ENCODE results near the gene CFAP92. TPM values are rescaled to one million over a fixed set of nuclear protein-coding genes. Genes with fewer than 3 reads are reported as not detected.

Gene CFAP92
- polyA plus RNA-seq, 1 donor = 0.78 TPM

DNA sequence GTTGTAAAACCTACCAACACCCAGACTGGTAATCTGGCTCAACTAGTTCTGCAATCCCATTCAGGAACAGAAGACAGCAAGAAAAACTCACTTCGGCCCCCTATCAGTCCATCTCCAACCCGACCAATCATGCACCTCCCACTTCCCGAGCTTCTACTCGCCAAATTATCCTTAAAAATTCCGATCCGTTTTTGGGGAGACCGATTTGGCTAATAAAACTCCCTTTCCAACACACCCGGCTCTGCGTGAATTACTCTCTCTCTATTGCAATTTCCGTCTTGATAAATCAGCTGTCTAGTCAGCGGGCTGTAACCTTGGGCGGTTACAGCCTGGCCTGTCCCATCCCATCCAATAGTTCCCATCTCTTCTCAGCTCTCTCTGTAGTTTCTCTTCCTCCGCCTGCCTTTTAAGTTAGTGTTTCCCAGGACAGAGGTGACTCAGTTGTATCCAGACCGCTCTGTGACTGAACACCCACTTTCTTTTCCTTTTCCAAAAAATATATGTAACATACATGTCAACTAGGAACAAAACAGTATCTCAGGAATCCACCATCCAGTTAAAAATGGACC lies 115.2 kb downstream of the CFAP92 start:
- peak in 1 of 2 donors; percentile 19 for DNase-seq
- 6% methylated on average over 3 of the region's 14 CpGs for WGBS (ENCODE audit: insufficient coverage, low lambda C conversion rate)
- peak overlapping the region; percentile 96 for H3K27ac ChIP-seq (ENCODE audit: low read length)
- peak overlapping the region; percentile 96 for H3K4me3 ChIP-seq (ENCODE audit: low read length)
- peaks cover 4% of the 10 kb centered on the region for H3K36me3 ChIP-seq (ENCODE audit: control insufficient read depth, insufficient read depth, low read length)
- H3K4me1 ChIP-seq (ENCODE audit: control insufficient read depth, insufficient read depth, low read length) = peaks cover 20% of the 10 kb centered on the region
- peaks cover 2% of the 10 kb centered on the region for H3K9me3 ChIP-seq (ENCODE audit: control insufficient read depth, low read depth, low read length)
- no peaks in the 10 kb centered on the region for H3K27me3 ChIP-seq (ENCODE audit: control insufficient read depth, insufficient read depth, low read length)

DNA sequence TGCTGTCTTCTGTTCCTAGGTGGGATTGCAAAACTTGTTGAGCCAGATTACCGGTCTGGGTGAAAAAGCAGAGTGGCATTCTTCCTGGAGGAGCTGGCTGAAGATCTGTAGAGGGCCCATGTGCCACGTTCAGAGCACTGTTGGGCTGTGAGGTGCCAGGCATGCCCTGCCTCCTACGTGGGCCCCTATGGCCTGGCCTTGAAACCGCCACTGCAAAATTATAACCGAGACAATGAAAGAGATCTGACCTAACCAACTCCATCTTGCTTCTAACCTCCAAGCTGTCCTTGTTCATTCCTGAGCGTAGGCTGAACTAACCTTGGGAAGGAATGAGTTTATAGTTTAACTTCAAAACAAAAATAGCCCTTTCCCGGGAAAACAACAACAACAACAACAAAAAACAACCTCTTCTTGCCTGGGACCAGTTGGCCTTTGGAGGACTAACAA lies 115.8 kb downstream of the CFAP92 start:
- peak overlapping the region; percentile 96 for H3K4me3 ChIP-seq (ENCODE audit: low read length)
- WGBS (ENCODE audit: insufficient coverage, low lambda C conversion rate) = no CpG with 5 or more reads among the region's 7 CpGs
- no peak for DNase-seq
- H3K9me3 ChIP-seq (ENCODE audit: control insufficient read depth, low read depth, low read length) = peaks cover 2% of the 10 kb centered on the region
- peaks cover 4% of the 10 kb centered on the region for H3K36me3 ChIP-seq (ENCODE audit: control insufficient read depth, insufficient read depth, low read length)
- no peaks in the 10 kb centered on the region for H3K27me3 ChIP-seq (ENCODE audit: control insufficient read depth, insufficient read depth, low read length)
- H3K4me1 ChIP-seq (ENCODE audit: control insufficient read depth, insufficient read depth, low read length) = peaks cover 20% of the 10 kb centered on the region
- H3K27ac ChIP-seq (ENCODE audit: low read length) = peak overlapping the region; percentile 96

GRCh38 chr3:128875556-128876120 lies 118.2 kb downstream of the CFAP92 start:
- peaks cover 2% of the 10 kb centered on the region for H3K9me3 ChIP-seq (ENCODE audit: control insufficient read depth, low read depth, low read length)
- no peaks in the 10 kb centered on the region for H3K27me3 ChIP-seq (ENCODE audit: control insufficient read depth, insufficient read depth, low read length)
- no peak overlapping the region for H3K27ac ChIP-seq (ENCODE audit: low read length)
- H3K4me3 ChIP-seq (ENCODE audit: low read length) = no peak overlapping the region
- H3K36me3 ChIP-seq (ENCODE audit: control insufficient read depth, insufficient read depth, low read length) = no peaks in the 10 kb centered on the region
- peaks cover 9% of the 10 kb centered on the region for H3K4me1 ChIP-seq (ENCODE audit: control insufficient read depth, insufficient read depth, low read length)
- DNase-seq = no peak
- WGBS (ENCODE audit: insufficient coverage, low lambda C conversion rate) = no CpG with 5 or more reads among the region's 12 CpGs

- DNase-seq = no peak
- 40% methylated on average over 1 of the region's 3 CpGs for WGBS (ENCODE audit: insufficient coverage, low lambda C conversion rate)
- Histone ChIP-seq H3K4me1 (ENCODE audit: control insufficient read depth, insufficient read depth, low read length) (peaks cover 4% of the 10 kb centered on the region), H3K27ac (ENCODE audit: low read length) (no peak overlapping the region), H3K4me3 (ENCODE audit: low read length) (no peak overlapping the region), H3K9me3 (ENCODE audit: control insufficient read depth, low read depth, low read length) (peaks cover 2% of the 10 kb centered on the region), H3K27me3 (ENCODE audit: control insufficient read depth, insufficient read depth, low read length) (no peaks in the 10 kb centered on the region), H3K36me3 (ENCODE audit: control insufficient read depth, insufficient read depth, low read length) (no peaks in the 10 kb centered on the region)
These were observed 119.2 kb downstream of the CFAP92 start for GRCh38 chr3:128874481-128875180.

DNA sequence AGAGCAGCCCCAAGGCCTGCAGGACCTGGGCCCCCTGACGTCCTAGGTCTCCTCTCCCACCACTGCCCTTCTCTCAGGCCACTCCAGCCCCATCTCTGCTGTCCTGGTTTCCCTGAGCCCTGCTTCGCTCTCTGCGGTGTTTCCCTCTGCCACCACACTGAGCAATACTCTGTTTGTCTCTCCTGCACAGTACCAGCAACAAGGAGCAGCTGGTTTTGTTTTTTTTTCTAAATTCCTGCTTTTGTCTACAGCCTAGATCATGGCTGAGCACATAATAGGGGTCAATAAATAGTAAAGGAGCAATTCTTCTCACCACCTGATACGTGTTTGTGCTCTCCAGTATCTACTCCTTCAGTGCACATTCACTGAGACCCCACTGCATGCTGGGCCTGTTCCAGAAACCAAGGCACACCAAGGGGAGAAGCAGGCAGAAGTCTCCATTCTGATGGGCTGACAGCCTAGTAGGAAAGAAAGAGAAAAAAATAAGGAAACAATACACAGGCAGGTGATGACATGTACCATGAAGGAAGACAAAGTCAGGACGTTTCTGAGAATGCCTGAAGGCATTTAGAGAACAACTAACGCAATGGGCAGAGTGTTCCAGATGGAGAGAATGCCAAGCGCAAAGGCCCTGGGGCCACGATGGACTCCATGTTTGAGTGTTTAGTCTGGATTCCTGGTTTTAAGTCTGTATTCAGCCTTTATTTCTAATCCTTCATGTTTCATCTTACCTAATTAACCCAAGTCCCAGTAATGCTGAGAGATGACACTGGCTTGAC lies 120.4 kb downstream of the CFAP92 start:
- no peak for DNase-seq
- Histone ChIP-seq H3K4me1 (ENCODE audit: control insufficient read depth, insufficient read depth, low read length) (peaks cover 3% of the 10 kb centered on the region), H3K36me3 (ENCODE audit: control insufficient read depth, insufficient read depth, low read length) (no peaks in the 10 kb centered on the region), H3K4me3 (ENCODE audit: low read length) (no peak overlapping the region), H3K27me3 (ENCODE audit: control insufficient read depth, insufficient read depth, low read length) (no peaks in the 10 kb centered on the region), H3K27ac (ENCODE audit: low read length) (no peak overlapping the region), H3K9me3 (ENCODE audit: control insufficient read depth, low read depth, low read length) (no peaks in the 10 kb centered on the region)
- WGBS (ENCODE audit: insufficient coverage, low lambda C conversion rate) = 86% methylated on average over 2 of the region's 8 CpGs

DNA sequence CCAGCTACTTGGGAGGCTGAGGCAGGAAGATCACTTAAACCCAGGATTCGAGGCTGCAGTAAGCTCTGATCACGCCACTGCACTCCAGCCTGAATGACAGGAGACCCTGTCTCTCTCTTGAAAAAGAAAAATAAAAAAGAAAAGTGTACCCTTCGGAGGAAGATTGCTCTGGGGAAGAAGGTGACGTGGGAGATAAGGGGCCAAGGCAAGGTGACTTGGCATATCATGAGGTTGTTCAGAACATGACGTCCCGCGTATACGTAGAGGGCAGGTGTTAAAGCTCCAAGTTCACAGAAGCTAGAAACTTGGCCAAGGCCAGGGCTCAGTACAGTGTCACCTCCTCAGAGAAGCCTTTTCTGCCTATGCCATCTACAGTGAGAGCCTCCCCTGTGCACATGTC lies 121.1 kb downstream of the CFAP92 start:
- Histone ChIP-seq H3K27ac (ENCODE audit: low read length) (no peak overlapping the region), H3K27me3 (ENCODE audit: control insufficient read depth, insufficient read depth, low read length) (no peaks in the 10 kb centered on the region), H3K9me3 (ENCODE audit: control insufficient read depth, low read depth, low read length) (no peaks in the 10 kb centered on the region), H3K4me1 (ENCODE audit: control insufficient read depth, insufficient read depth, low read length) (no peaks in the 10 kb centered on the region), H3K36me3 (ENCODE audit: control insufficient read depth, insufficient read depth, low read length) (no peaks in the 10 kb centered on the region), H3K4me3 (ENCODE audit: low read length) (no peak overlapping the region)
- 80% methylated on average over 5 of the region's 8 CpGs for WGBS (ENCODE audit: insufficient coverage, low lambda C conversion rate)
- DNase-seq = no peak

DNA sequence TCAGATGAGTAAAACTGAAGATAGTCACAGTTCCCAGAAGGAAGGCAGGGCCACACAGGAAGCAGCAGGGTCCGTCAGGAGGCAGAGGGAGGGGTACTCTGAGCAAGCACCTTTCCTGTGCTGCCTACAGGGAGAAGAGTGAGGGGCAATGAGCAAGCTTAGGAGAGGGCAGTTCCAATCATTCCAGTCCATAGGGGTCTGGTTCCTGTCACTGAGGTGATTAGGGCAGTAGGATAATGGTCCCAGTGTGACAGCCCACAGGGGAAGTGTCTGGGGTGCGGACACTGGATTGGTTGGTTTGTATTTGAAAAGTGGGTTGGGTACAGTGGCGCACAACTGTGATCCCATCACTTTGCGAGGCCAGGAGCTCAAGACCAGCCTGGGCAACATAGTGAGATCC lies 121.6 kb downstream of the CFAP92 start:
- no peak overlapping the region for H3K27ac ChIP-seq (ENCODE audit: low read length)
- H3K4me3 ChIP-seq (ENCODE audit: low read length) = no peak overlapping the region
- no peaks in the 10 kb centered on the region for H3K4me1 ChIP-seq (ENCODE audit: control insufficient read depth, insufficient read depth, low read length)
- no peak for DNase-seq
- WGBS (ENCODE audit: insufficient coverage, low lambda C conversion rate) = no CpG with 5 or more reads among the region's 4 CpGs
- H3K27me3 ChIP-seq (ENCODE audit: control insufficient read depth, insufficient read depth, low read length) = no peaks in the 10 kb centered on the region
- no peaks in the 10 kb centered on the region for H3K9me3 ChIP-seq (ENCODE audit: control insufficient read depth, low read depth, low read length)
- H3K36me3 ChIP-seq (ENCODE audit: control insufficient read depth, insufficient read depth, low read length) = no peaks in the 10 kb centered on the region

DNA sequence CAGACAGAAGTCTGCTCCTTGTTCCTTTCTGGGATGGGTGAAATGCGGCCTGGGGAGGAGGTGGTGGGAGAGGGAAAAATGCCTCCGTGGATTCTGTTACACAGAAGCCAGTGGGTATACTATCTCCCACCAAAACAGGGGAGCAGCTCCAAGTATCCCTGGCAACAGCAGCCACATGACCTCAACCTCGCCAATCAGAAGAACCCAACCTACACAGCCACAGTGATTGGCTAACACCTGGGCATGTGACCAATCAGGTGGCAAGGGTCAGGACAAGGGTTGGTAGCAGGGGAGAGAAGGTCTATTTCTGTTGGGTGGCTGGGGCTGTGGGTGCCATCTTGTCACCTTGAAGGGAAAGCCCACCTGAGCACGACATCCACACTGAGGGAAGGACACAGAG lies 123.5 kb downstream of the CFAP92 start:
- Histone ChIP-seq H3K36me3 (ENCODE audit: control insufficient read depth, insufficient read depth, low read length) (no peaks in the 10 kb centered on the region), H3K4me3 (ENCODE audit: low read length) (no peak overlapping the region)
- no CpG with 5 or more reads among the region's 4 CpGs for WGBS (ENCODE audit: insufficient coverage, low lambda C conversion rate)

DNA sequence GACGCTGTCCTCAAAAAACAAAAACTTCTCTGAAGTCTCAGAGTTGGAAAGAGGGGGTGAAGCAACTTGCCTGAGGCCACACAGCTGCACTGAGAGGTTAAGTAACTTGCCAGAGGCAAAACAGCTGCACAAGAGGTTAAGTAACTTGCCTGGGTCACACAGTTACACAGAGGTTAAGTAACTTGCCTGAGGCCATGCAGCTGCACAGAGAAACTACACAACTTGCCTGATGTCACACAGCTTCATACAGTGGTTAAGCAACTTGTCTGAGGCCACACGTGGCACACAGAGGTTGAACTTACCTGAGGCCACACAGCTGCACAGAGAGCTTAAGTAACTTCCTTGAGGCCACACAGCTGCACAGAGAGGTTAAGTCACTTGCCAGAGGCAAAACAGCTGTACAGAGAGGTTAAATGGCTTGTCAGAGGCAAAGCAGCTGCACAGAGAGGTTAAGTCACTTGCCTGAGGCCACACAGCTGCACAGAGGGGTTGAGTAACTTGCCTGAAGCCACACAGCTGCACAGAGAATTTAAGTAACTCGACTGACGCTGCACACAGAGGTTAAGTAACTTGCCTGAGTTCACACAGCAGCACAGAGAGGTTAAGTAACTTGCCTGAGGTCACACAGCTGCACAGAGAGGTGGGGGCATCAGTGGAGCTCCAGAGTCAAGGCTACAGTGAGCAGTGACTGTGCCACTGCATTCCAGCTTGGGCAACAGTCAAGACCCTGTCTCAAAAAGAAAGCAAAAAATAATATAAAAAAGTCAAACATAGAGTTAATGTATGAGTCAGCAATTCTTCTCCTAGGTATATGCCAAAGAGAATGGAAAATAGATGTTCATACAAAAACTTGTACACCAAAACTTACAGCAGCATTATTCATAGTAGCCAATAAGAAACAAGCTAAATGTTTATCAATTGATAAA lies 126.4 kb downstream of the CFAP92 start:
- no peaks in the 10 kb centered on the region for H3K4me1 ChIP-seq (ENCODE audit: control insufficient read depth, insufficient read depth, low read length)
- no peaks in the 10 kb centered on the region for H3K27me3 ChIP-seq (ENCODE audit: control insufficient read depth, insufficient read depth, low read length)
- no peaks in the 10 kb centered on the region for H3K9me3 ChIP-seq (ENCODE audit: control insufficient read depth, low read depth, low read length)
- H3K4me3 ChIP-seq (ENCODE audit: low read length) = no peak overlapping the region
- no peak for DNase-seq
- H3K36me3 ChIP-seq (ENCODE audit: control insufficient read depth, insufficient read depth, low read length) = no peaks in the 10 kb centered on the region
- no peak overlapping the region for H3K27ac ChIP-seq (ENCODE audit: low read length)
- no CpG with 5 or more reads among the region's 4 CpGs for WGBS (ENCODE audit: insufficient coverage, low lambda C conversion rate)

More for the DNA sequence above, 123.5 kb downstream of the CFAP92 start:
- H3K27me3 ChIP-seq (ENCODE audit: control insufficient read depth, insufficient read depth, low read length) = no peaks in the 10 kb centered on the region
- no peak for DNase-seq
- no peak overlapping the region for H3K27ac ChIP-seq (ENCODE audit: low read length)
- H3K9me3 ChIP-seq (ENCODE audit: control insufficient read depth, low read depth, low read length) = no peaks in the 10 kb centered on the region
- H3K4me1 ChIP-seq (ENCODE audit: control insufficient read depth, insufficient read depth, low read length) = no peaks in the 10 kb centered on the region

All from large intestine (tissue), 3 donors.